GM18868 (cell line): ENCODE results near the gene FOXO3.
"Not testable (repeated sequence)": the region's sequence is repeated elsewhere in the genome, so short reads cannot be mapped to it uniquely, and the experiment has no call there.

Experiments
- ATAC-seq: cut with Tn5 transposase; IDR thresholded peaks from one replicate; pipeline ENCODE4 v1.9.1; 2021; ENCODE audit warnings: mild to moderate bottlenecking, moderate library complexity; ENCODE audit not compliant: unreplicated experiment

FOXO3 gene

DNA sequence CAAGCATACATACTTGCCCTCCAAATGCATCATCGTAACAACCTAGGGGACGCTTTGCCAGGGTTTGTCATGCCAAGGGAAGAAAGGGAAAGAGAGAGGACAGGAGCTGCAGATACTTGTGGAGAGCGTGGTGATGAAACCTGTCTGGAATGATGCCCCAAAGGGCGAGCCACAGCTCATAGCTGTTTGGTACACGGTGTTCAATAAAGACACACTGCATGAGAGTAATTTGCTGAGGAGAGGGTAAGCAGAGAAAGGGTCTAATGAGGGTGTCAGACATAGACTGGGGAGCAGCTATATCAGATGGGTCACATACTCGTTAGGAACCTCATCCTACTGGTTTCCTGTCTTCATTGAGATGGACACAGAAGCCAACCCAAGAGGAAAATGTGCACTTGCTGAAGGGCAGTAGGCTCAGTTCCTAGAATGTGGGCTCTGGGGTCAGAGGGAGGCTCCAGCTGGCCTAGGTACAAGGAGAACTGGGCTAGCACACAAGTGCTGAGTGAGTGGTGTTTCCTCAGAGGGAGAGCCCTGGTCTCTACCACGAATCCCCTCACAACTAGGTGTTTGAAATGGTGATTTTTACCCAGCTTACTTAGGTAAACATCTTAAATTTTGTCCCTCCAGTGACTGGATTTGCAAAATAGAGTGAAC is 5.2 kb upstream of the FOXO3 start:
- ATAC-seq = no peak

- ATAC-seq = no peak
Observed at GRCh38 chr6:108556250-108556649, 4.5 kb upstream of the FOXO3 start.

GRCh38 chr6:108556866-108557493 is 3.7 kb upstream of the FOXO3 start:
- no peak for ATAC-seq

GRCh38 chr6:108557494-108558371 is 3.0 kb upstream of the FOXO3 start:
- peak; percentile 26 for ATAC-seq

- ATAC-seq = peak; percentile 58
Observed at GRCh38 chr6:108558372-108559096, 2.2 kb upstream of the FOXO3 start.

GRCh38 chr6:108559097-108559883 is 1.4 kb upstream of the FOXO3 start:
- peak; percentile 42 for ATAC-seq

DNA sequence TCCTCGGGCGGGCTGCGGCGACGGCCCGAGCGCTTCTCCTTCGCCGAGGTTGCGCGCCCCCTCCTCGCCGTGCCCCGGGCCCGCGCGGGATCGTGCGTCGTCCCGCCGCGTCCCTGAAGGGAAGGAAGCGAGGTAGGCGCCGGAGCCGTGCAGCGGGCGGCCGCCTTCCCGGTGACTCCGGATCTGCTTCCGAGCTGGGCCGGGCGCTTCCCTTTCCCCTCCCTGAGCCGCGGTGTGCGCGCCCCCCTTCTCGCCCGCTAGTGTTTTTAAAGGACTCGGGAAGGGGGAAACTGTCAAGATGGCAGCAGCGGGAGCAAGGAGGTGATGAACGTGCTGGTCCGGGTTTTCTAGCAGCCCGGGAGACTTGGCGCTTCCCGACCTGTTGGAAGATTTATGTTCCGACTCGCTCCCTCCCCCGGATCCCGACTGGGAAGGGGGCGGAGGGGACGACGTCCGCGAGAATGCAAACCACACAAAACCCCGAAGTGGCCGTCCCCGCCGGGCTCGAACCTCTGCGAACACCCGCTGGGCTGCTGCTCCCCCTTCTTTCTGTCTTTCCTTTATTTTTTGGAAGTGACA is 744 bp upstream of the FOXO3 start:
- no peak for ATAC-seq

- ATAC-seq = not testable (repeated sequence)
Observed at GRCh38 chr6:108561309-108561647, 561 bp downstream of the FOXO3 start.

- no peak for ATAC-seq
Observed at GRCh38 chr6:108561742-108562502, 1.2 kb downstream of the FOXO3 start.

DNA sequence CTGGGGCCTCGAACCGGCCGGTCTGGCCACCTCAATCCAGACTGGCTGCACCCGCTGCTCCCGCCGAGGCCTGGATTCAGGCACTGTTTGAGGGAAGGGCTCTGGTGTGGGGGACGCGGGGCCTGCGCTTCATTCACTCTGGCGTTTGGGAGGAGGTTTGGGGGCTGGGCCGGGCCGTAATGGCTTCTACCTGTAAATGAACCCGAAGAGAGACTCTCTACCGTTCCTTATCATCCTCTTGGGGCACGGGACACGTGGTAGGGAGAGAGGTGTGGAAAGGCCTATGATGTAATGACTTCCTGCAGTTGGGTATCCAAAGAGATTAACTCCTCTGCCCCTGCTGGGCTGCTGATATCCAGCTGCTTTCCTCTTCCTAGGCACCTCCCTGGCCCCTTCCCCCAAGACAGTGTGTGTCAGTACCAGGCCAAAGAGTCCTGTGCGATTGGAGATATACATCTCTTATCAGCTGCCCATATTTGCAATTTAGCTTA is 1.8 kb downstream of the FOXO3 start:
- ATAC-seq = no peak

DNA sequence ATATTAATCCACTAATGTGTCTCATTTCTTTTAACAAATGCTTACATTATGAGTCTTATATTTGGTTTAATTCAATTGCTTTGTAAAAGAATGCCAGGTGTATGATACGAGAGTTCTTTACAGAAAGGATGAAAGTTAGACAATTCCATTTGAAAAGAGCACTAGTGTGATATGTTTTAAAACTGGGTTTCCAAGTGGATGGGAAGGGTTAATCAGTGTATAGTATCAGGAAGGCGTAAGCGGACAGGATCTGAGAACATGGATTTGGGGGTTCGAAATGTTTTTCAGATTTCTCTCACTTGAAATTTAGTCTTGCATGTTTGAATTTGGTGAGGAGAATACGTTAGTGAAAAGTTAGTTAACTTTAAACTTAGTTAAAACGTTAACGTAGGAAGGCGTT is 2.6 kb downstream of the FOXO3 start:
- ATAC-seq = no peak

- ATAC-seq = no peak
Observed at GRCh38 chr6:108564178-108564577, 3.5 kb downstream of the FOXO3 start.

DNA sequence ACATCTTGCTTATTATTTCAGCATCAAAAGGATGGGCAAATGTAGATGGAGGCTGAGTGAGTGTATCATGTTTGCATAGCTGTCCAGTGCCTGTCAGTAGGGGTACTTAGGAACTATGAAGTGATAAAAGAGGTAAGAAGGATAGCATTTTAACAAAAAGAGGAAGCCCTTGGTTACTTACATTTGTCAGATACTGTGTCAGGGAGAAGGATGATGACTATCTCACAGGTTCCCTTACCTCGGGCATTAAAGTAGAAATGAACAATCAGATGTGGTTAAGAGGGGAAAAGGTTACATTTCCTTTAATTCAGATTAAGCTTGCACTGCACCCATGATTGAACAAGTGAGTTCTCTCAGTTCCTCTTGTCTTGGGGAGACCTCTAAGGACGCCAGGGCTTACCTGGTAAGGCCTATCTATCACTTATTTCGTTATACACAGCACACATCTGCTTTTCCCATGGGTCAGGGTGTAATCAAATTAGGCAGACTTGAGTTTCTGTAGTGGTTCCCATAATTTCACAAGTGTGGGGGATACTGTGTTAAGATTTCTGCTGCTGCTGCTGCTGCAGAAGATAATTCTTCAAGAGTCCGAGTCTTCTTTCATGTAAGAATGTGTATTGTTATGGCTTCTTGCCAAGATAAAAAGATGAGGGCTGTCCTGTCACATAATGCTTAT is 4.5 kb downstream of the FOXO3 start:
- ATAC-seq = peak; percentile 76

DNA sequence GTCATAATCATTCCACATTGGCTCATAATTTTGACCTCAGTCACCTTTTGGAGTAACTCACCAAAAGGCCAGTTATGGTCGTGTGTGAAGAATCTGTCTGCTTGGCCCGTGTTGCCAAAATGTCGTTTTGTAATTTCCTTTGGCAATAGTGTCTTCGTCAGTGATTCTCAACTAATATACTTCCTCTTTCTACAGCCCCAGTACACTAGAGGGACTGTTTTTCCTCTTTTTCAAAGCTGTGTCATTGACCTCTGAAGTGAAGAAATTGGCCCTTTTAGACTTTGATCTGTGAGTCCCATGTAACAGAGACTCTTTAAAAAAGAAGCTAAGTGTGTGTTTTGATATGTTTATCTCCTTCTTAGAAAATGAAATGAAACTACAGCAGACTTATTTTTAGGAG is 5.2 kb downstream of the FOXO3 start:
- ATAC-seq = peak; percentile 27

DNA sequence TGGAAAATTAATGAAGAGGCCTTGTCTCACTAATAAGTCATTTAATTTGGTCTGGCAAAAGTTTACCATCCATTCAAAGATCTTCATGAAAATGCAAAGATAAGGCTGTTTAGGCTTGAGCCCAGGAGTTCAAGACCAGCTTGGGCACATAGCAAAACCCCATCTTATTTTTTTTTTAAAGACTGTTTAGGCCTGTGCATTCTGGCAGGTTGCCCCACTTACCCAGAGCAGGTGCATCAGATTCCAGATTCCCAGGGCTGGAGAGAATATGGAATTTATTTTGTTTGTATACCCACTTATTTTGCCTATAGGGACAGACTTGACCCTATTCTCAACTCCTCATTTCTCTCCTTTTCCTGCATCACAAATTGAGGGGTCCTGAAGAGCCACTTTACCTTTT is 5.7 kb downstream of the FOXO3 start:
- ATAC-seq = no peak

DNA sequence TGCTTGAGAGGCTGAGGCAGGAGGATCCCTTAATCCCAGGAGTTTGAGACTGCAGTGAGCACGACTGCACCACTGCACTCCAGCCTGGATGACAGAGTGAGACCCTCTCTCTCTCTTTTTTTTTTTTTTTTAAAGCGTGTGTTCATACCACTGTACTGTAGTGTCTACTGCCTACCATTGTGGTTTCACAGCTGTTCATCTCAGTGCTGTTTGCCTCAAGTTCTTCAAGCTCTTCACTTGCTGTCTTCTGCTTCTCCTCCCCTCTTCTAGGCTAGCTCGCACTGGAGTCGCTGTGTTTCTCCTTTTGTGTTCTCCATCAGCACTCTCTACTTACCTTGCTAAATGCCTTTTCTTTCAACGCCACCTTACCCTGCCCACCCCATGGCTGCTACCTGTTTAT is 7.4 kb downstream of the FOXO3 start:
- ATAC-seq = no peak

DNA sequence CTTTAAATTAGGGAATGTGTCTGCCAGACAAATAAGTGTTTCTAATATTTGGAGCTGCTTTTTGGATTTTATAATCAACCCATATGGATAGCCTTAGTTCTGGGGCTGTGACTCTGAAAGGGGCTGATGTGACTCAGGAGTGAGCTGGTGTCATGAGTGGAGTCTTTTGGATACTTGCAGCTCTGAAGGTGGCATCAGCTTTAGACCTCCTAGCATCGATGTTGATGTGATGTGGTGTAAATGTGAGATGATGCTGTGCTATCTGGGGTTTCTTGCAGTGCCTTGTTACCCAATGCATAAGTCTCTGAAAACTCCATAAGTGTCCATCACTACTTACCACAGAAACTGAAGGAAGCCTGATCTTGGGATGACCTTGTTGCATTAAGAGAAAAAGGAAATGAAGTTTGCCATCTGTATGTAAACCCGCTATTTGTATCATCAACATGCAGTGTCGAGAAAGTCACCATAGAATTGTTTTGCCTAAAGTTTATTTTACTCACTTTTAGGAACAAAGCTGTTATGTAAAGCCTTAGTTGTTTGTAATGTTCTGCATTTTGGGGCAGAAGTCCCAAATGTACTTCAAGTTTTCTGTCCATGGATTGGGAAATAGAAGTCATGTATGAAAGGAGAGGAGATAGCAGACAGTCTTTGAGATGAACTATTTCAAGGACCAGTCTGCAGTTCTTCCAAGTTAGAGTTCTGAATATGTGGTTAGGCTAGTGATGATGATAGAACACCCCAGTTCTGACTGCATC is 8.0 kb downstream of the FOXO3 start:
- ATAC-seq = no peak

DNA sequence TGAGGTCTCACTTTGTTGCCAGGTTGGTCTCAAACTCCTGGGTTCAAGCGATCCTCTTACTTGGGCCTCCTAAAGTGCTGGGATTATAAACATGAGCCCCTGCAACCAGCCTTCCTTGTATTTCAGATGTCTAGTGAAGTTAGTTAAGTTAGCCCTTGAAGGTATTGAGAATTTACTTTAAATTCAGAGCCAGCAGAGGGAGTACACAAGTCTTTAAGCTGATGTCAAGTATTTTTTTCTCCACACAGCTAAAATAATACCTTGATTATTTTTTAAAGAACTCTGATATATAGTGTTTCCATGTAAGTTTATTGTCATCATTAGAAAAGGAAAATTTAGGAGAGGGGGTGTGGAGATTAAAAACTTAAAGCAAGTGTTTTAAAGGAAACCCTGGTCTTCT is 9.8 kb downstream of the FOXO3 start:
- ATAC-seq = no peak
